ENCODE measurements around the gene H2BK1. TPM values are rescaled to one million over a fixed set of nuclear protein-coding genes. Genes with fewer than 3 reads are reported as not detected.
A peak's percentile ranks its signal among the peaks of the same experiment; 100 is the strongest.

Gene H2BK1
- total and polyA plus RNA-seq, 2 of the 13 experiments (the other 11 are each of a cell fraction or from before 2014, with no cell fraction given): not detected

DNA sequence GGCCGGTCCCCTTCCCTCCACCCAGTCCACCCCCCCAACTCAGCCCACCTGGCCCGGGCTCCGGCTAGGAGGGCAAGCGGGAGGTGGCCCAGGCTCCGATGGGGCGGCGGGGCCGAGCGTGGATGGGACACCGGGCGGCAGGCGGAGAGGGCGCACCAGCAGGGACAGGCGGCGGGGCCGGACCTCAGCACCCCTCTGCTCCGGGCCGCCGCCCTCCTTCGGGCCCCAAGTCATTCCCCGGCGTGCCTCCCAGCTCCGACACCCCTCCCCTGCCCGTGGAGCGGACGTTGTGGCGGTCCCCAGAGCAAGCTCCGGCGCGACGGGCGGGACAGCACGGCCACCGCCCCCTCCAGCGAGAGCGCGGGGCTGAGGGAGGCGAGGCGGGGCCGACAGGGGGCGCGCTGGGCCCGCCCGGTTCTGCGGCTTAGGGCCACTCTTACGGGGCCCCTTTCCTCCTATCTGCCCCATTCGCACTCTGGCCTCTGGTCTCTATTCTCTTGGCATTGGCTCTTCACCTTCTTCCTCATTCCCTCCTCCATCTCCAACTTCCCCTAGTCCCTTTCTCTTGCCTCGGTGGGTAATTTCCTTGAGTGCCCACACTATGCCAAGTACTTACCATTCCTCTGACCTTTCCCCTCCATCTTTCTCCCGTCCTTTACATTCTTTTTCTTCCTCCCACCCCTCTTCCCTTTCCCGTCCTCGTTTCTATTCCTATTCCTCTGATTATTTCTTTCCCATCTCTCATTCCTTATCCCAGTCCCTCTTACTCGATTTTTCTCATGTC is 42.1 kb downstream of the H2BK1 start:
- Histone ChIP-seq H3K27me3 (ENCODE audit: control insufficient read depth in 1 of 2, insufficient read depth in 2 of 2, low read length in 2 of 2) (peaks cover 9 to 63% of the 10 kb centered on the region in 2 experiments), H3K4me2 (ENCODE audit: low read depth, low read length) (peak overlapping the region; percentile 66), H3K36me3 (replicated peaks in 1 of 2; ENCODE audit: control insufficient read depth in 1 of 2, insufficient read depth in 2 of 2, low read length in 2 of 2) (no peaks in the 10 kb centered on the region), H4K20me1 (ENCODE audit: insufficient read depth, low read length) (no peaks in the 10 kb centered on the region), H3K9me3 (ENCODE audit: low read length) (no peaks in the 10 kb centered on the region), H3K27ac (ENCODE audit: extremely low read length, insufficient read depth, low read length) (no peak overlapping the region), H3K4me1 (ENCODE audit: insufficient read depth, low read length) (no peaks in the 10 kb centered on the region), H3K79me2 (ENCODE audit: insufficient read depth, low read length) (no peaks in the 10 kb centered on the region), H3K9ac (ENCODE audit: insufficient read depth, low read depth, low read length) (no peak overlapping the region), H2AFZ (ENCODE audit: low read length) (no peak overlapping the region), H3K4me3 (replicated peaks in 1 of 3; ENCODE audit: insufficient read depth in 1 of 3, low read depth in 2 of 3, low read length in 3 of 3) (peak overlapping the region; percentile 47 to 71 (median 55); a peak in 5 of 6 replicates)
- FAIRE-seq: no peak
- intact Hi-C loops (cut with micrococcal nuclease; ENCODE audit: unreplicated experiment) (no loop called here), in situ Hi-C loops (cut with HindIII; ENCODE audit: extremely low pct_ligation_motif_present, low pct_unique_long_range_greater_than_20kb) (no loop called here)
- POLR2A ChIA-PET: no interaction called here
- BruUV-seq (replicated peaks): no TSS peak
- CTCF ChIA-PET (ENCODE audit: low intra/inter-chr PET ratio, low total read pairs): interaction anchor here (1.2 kb wide), 1 partner anchor 135 kb away, joined by 3 read pairs; no protein-coding TSS in a partner anchor
- no peak for DNase-seq (ENCODE audit: low spot score)
- ATAC-seq: peak; percentile 89
- 2% methylated on average over 16 of the region's 52 CpGs for WGBS (ENCODE audit: low lambda C conversion rate)
- TF ChIP-seq, protein P1, sequence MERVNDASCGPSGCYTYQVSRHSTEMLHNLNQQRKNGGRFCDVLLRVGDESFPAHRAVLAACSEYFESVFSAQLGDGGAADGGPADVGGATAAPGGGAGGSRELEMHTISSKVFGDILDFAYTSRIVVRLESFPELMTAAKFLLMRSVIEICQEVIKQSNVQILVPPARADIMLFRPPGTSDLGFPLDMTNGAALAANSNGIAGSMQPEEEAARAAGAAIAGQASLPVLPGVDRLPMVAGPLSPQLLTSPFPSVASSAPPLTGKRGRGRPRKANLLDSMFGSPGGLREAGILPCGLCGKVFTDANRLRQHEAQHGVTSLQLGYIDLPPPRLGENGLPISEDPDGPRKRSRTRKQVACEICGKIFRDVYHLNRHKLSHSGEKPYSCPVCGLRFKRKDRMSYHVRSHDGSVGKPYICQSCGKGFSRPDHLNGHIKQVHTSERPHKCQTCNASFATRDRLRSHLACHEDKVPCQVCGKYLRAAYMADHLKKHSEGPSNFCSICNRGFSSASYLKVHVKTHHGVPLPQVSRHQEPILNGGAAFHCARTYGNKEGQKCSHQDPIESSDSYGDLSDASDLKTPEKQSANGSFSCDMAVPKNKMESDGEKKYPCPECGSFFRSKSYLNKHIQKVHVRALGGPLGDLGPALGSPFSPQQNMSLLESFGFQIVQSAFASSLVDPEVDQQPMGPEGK (CRISPR knock-in tag; IDR thresholded peaks at IDR 0.05): peak; percentile 56
- TF ChIP-seq PAF1 (CRISPR knock-in tag; IDR thresholded peaks at IDR 0.05) (no peak), BRD4 (CRISPR knock-in tag; IDR thresholded peaks at IDR 0.05) (no peak), ZNF75D (CRISPR knock-in tag; IDR thresholded peaks at IDR 0.05; ENCODE audit: borderline replicate concordance) (no peak), ZNF782 (CRISPR knock-in tag; IDR thresholded peaks at IDR 0.05; ENCODE audit: borderline replicate concordance) (no peak), SRSF4 (IDR thresholded peaks at IDR 0.05; ENCODE audit: low read depth, low read length, poor library complexity, severe bottlenecking) (no peak), SYNCRIP (IDR thresholded peaks at IDR 0.05; ENCODE audit: insufficient read depth, low read depth, low read length) (no peak), SMYD3 (CRISPR knock-in tag; IDR thresholded peaks at IDR 0.05) (no peak), ZNF335 (CRISPR knock-in tag; IDR thresholded peaks at IDR 0.05) (no peak), XRCC5 (optimal IDR thresholded peaks at IDR 0.05; ENCODE audit: low read length) (peak; percentile 53), NR3C1 (CRISPR knock-in tag; IDR thresholded peaks at IDR 0.05) (no peak), MTA3 (CRISPR knock-in tag; IDR thresholded peaks at IDR 0.05) (no peak), RAD21 (CRISPR knock-in tag; IDR thresholded peaks at IDR 0.05) (peak; percentile 38; the same call in 1 of the 2 replicates), ATM (IDR thresholded peaks at IDR 0.05; ENCODE audit: borderline replicate concordance) (0 out of 2 replicates have a peak, but pooled peaks have one; percentile 16), ZNF850 (CRISPR knock-in tag; conservative IDR thresholded peaks at IDR 0.05) (no peak), MBD4 (IDR thresholded peaks at IDR 0.05; ENCODE audit: borderline replicate concordance, low read length) (no peak), PCBP2 (optimal IDR thresholded peaks at IDR 0.05; ENCODE audit: low read depth, low read length, poor library complexity, severe bottlenecking) (no peak), ZNF768 (CRISPR knock-in tag; IDR thresholded peaks at IDR 0.05) (peak; percentile 48; the same call in 1 of the 2 replicates), MXI1 (IDR thresholded peaks at IDR 0.05; ENCODE audit: borderline replicate concordance, low read depth, low read length) (no peak), PHF21A (CRISPR knock-in tag; IDR thresholded peaks at IDR 0.05) (no peak)
- TF ChIP-seq, protein P2, sequence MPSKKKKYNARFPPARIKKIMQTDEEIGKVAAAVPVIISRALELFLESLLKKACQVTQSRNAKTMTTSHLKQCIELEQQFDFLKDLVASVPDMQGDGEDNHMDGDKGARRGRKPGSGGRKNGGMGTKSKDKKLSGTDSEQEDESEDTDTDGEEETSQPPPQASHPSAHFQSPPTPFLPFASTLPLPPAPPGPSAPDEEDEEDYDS (CRISPR knock-in tag; IDR thresholded peaks at IDR 0.05): no peak
- TF ChIP-seq, protein P3, sequence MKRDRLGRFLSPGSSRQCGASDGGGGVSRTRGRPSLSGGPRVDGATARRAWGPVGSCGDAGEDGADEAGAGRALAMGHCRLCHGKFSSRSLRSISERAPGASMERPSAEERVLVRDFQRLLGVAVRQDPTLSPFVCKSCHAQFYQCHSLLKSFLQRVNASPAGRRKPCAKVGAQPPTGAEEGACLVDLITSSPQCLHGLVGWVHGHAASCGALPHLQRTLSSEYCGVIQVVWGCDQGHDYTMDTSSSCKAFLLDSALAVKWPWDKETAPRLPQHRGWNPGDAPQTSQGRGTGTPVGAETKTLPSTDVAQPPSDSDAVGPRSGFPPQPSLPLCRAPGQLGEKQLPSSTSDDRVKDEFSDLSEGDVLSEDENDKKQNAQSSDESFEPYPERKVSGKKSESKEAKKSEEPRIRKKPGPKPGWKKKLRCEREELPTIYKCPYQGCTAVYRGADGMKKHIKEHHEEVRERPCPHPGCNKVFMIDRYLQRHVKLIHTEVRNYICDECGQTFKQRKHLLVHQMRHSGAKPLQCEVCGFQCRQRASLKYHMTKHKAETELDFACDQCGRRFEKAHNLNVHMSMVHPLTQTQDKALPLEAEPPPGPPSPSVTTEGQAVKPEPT (CRISPR knock-in tag; IDR thresholded peaks at IDR 0.05; ENCODE audit: low read depth): no peak
